Left lobe of liver (tissue), 2 donors: Measurements from ENCODE around the gene ZNF576. TPM values are rescaled to one million over a fixed set of nuclear protein-coding genes. Genes with fewer than 3 reads are reported as not detected.
A peak's percentile ranks its signal among the peaks of the same experiment; 100 is the strongest.
"Not testable (repeated sequence)": the region's sequence is repeated elsewhere in the genome, so short reads cannot be mapped to it uniquely, and the experiment has no call there.

Experiments used
- ATAC-seq: fragments of 200-7000 bp; cut with Tn5 transposase; one replicate; pipeline ENCODE4 v1.9.1; 2020; ENCODE audit warnings: mild to moderate bottlenecking, moderate library complexity
- DNase-seq: peaks from one replicate; pipeline ENCODE4 v3.0.0-alpha.2; 2020; ENCODE audit warnings: low spot score
- total RNA-seq: library from RNA; stranded (reverse); gene quantifications from one replicate; pipeline ENCODE4 v1.2.1, GENCODE V29; 2021
- donor health status: DM: no; HTN: no; CAD: no; lungs with moderate emphysema.
- donor health status: DM: no; HTN: yes; CAD: no.

ZNF576 gene
- total RNA-seq, 1 donor from 2014 or later: 7.7 TPM

GRCh38 chr19:43623889-43624670, 27.7 kb downstream of the ZNF576 start:
- no peak for DNase-seq
- ATAC-seq: no peak

GRCh38 chr19:43624933-43625332, 28.5 kb downstream of the ZNF576 start:
- ATAC-seq: peak; percentile 63
- DNase-seq: peak; percentile 53

- no peak for DNase-seq
These were observed 29.7 kb downstream of the ZNF576 start for GRCh38 chr19:43625918-43626579.

DNA sequence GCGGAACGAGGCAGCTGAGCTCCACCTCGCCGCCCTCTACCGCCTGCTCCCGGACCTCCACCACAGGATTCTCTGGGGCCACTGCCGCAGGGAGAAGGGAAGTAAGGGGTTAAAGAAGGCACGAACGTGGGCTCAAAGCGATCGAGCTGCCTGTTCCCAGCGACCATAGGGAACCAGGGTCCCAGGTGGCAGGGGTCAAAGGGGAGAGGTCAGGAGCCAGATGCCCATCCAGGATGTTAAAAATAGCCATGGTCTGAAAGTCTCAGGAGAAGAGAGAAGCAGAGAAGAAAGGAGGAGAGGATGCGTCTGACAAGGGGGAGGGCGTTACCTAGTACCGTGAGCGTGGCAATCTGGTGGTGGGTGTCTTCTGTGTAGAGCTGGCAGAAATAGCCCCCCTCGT, 30.4 kb downstream of the ZNF576 start:
- ATAC-seq (no peak), DNase-seq (no peak)

More at GRCh38 chr19:43625918-43626579, 29.7 kb downstream of the ZNF576 start:
- ATAC-seq: peak; percentile 14

DNA sequence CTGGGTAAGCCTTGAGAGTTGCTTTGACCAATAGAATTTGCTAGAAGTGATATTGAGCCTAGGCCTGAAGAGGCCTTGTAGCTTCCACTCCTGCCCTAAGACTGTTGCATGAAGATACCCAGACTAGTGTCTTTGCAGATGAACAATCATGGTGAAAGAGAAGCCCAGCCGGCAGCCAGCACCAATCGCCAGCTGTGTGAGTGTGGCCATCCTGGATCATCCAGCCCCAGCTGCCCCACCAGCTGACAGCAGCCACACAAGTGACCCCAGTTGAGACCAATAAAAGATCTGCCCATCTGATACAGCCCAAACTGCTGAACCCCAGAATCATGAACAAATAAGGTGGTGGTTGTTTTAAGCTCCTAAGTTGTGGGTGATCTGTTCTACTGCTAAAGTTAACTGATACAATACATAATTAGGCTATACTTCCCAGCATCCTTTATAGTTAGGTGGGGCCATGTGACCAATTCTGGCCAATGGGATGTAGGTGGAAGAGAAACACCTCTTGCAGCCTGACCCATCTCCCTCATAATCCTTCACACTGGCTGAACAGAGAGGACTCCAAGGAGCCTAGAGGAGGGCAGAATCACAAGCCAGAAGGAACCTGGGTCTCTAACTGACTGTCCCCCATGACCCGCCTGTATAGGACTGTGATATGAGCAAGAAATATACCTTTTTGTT, 32.4 kb downstream of the ZNF576 start:
- DNase-seq (no peak), ATAC-seq (no peak)

- DNase-seq (no peak), ATAC-seq (no peak)
These were observed 35.1 kb downstream of the ZNF576 start for GRCh38 chr19:43631491-43631890.

DNA sequence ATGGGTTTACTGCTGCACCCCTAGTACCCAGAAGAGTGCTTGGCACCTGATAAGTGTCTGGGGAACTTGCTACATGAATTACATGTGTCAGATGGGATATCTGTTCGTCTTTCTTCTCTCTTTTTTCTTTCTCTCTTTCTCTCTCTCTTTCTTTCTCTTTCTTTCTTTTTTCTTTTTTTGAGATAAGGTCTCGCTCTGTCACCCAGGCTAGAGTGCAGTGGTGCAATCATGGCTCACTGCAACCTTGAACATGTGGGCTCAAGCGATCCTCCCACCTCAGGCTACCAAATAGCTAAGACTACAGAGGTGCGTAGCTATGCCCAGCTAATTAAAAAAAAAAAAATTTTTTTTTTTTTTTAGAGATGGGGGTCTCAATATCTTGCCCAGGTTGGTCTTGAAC, 37.1 kb downstream of the ZNF576 start:
- ATAC-seq (no peak), DNase-seq (no peak)

DNA sequence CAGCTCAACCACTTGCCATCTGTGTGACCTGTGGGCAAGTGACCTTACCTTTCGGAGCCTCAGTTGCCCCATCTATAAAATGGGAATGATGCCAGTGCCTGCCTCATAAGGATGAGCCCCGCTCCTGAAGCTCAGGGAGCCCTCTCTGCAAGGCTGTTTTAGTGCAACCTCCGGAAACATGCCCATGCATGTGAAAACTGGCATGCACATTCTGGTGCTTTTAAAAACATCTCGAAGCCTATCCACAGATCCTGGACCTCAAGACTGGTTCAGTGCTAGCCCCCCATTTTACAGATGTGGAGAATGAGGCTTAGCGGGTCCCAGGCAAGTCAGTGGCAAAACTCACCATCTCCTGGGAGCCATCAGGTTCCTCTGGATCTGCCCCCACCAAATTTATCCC, 37.7 kb downstream of the ZNF576 start:
- ATAC-seq (no peak), DNase-seq (no peak)

- no peak for DNase-seq
- no peak for ATAC-seq
These were observed 38.1 kb downstream of the ZNF576 start for GRCh38 chr19:43634506-43634871.

DNA sequence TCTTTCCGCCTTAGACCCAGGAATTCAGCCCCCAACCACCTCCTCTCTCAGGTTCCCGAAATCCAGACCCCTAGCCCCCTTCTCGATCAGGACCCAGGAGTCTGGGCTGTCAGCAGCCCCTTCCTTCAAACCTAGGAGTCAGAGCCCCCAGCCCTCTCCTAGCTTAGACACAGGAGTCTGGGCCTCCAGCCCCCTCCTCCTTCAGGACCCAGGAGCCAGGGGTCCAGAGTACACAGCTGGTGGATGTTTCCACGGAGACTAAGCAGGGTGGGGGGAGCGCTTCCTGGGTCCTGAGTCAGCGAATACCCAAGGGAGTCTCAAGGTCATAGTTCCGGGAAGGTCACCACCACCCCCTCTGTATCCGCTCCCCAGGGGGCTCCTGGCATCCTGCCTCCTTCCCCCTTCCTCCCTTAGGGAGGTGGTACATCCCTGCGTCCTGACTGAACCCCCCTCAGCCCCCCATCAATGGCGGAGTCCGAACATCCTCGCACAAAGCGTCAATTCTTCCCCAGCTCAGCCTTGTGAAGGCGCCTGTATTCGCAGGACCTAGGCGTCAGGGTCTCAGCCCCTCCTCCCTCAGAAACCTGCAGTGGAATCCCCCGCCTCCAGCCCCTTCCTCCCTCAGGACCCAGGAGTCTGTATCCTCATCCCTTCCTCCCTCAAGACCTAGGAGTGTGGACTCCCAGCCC, 38.6 kb downstream of the ZNF576 start:
- ATAC-seq: no peak
- no peak for DNase-seq

- DNase-seq, ATAC-seq: not testable (repeated sequence)
These were observed 39.2 kb downstream of the ZNF576 start for GRCh38 chr19:43635561-43635940.

- DNase-seq (no peak), ATAC-seq (no peak)
These were observed 39.8 kb downstream of the ZNF576 start for GRCh38 chr19:43636121-43636683.

DNA sequence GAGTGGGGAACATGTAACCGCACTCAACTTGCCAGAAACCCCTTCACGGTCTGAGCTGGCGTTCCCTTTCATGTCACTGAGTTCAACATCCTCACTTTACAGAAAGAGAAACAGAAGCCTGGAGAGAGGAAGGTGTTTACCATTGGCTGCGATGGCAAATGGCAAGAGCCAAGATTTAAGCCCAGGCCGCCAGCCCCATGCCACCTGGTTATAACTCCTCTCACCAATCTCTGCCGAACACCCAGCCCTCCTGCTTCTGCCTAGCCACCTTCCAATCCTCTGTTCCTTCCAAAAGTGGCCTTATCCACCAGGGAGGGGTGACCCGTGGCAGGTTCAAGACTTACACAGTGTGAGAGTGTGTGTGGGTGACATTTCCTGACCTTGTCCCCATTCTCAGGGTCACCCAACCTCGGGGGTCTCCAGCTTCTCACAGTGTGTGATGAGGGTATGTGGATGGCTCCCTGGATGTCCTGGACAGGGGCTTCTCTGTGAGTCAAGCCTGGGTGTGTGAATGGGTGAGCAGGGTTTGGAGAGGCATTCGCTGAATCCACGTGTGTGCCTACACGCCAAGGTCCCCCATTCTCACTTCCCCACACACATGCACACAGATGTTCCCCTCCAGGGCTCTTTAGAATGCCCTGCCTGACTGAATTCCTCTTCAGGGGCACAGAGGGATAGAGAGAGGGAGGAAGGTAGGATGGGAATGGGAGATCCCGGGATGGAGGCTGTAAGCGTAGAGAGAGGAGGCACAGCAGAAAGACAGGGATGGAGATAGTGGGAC, 42.0 kb downstream of the ZNF576 start:
- DNase-seq: no peak
- ATAC-seq: no peak

DNA sequence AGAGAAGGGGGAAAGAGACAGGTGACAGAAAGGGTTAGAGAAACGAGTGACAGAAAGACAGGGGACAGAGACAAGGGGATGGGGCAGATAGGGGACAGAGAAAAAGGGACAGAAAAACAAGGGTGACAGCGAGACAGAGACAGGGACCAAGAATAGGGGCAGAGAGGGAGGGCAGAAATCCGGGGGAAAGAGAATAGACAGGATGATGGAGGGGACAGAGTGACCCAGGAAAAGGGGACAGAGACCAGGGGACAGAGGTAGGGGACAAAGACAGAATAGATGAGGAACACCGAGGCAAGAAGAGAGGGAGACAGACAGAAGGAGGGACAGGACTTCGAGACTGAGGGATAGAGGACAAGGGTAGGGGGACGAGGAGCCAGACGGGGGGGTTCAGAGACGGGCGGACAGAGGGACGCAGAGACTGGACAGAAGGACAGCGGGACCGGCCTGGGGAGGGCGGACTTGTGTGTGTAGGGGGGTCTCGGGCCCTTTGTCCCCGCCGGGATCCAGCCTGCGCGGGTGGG, 42.7 kb downstream of the ZNF576 start:
- DNase-seq: no peak

GRCh38 chr19:43639519-43640423, 43.4 kb downstream of the ZNF576 start, which contains the start of gene CADM4:
Gene CADM4, minus strand, starts transcription at chr19:43639850. Its CDS starts 60 bp downstream, at chr19:43639790.
- DNase-seq (peak; percentile 50), ATAC-seq (peak; percentile 94)

More for the DNA sequence above, 42.7 kb downstream of the ZNF576 start:
- no peak for ATAC-seq

DNA sequence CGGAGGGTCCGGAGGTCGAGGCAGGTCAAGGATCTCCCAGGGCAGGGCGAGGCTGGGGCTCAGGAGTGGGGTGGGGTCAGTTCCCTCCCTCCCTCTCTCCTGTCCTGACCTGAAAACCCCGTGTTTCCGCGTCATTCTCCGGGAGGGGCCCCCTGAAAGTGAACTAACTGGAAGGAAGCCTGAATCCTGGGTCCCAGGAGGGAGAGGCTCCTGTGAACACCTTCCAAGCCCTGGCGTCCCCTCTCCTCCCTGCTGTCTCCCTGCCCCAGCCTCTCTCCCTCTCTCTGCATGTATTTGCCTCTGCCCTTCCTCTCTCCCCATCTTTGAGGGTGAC, 44.0 kb downstream of the ZNF576 start:
- ATAC-seq (no peak), DNase-seq (no peak)

DNA sequence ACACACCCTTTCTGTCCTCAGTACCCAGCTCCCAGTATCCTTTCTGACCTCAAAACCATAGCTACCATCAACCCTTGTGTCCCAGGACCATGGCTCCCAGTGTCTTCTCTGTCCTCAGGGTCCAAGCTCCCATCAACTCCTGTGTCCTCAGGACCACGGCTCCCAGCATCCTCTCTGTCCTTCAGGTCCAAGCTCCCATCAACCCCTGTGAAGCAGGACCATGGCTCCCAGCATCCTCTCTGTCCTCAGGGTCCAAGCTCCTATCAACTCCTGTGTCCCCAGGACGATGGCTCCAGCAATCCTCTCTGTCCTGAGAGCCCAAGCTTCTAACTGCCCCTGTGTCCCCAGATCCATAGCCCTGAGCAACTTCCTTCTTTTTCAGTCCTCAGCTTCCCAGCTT, 44.9 kb downstream of the ZNF576 start:
- ATAC-seq (no peak), DNase-seq (no peak)

DNA sequence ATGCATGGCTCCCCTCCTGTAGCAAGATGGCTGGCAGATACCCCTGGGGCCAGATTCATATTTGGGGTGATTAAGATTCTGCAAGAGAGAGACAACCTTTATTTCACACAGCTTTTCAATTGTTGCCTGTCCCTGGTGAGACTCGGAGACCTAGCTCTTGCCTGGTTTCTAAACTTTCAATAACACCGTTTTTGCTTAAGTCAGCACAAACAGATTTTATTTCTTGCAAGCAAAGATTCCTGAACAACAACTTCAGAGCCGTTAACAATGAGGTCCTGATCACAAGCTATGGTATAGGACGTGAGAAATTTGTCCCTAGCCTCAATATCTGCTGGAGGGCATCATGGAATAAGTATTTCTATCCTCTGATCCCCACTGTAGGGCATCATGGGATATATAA, 46.1 kb downstream of the ZNF576 start:
- ATAC-seq (no peak), DNase-seq (no peak)

DNA sequence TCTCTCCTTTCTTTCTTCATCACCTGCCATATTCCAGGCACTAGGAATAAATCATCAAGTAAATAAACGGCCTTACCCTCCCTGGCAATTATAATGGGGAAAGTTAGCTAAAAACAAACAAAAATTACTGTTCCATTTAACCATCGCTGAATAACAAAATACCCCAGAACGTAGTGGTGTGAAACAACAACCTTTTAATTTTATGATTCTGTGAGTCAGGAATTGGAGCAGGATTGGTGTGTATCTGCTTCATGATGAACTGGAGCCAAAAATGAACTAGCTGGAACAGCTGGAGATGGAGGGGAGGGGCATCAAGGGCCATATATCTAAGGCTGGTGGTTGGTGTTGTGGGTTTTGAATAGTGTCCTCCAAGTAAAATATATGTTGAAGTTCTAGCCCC, 46.9 kb downstream of the ZNF576 start:
- no peak for ATAC-seq
- DNase-seq: no peak
